ENCODE measurements around the gene EDIL3. TPM values are rescaled to one million over a fixed set of nuclear protein-coding genes. Genes with fewer than 3 reads are reported as not detected.

The EDIL3 gene
- total RNA-seq, 4 donors from 2014 or later = 5.6 to 38.9 (median 25.6) TPM

- intact Hi-C loops (cut with DNase I; ENCODE audit: low total_unique reads) (no loop called here), in situ Hi-C loops (cut with MboI; ENCODE audit: low pct_ligation_motif_present in 1 of 4, low pct_unique_long_range_greater_than_20kb in 1 of 4, low sequenced_read_pairs in 3 of 4) (no loop called here)
- Histone ChIP-seq H3K4me3 (no peak overlapping the region), H3K27me3 (no peaks in the 10 kb centered on the region), H3K27ac (no peak overlapping the region), H3K4me1 (no peaks in the 10 kb centered on the region), H3K36me3 (no peaks in the 10 kb centered on the region), H3K9me3 (no peaks in the 10 kb centered on the region)
- DNase-seq = no peak
- TF ChIP-seq, protein P1, sequence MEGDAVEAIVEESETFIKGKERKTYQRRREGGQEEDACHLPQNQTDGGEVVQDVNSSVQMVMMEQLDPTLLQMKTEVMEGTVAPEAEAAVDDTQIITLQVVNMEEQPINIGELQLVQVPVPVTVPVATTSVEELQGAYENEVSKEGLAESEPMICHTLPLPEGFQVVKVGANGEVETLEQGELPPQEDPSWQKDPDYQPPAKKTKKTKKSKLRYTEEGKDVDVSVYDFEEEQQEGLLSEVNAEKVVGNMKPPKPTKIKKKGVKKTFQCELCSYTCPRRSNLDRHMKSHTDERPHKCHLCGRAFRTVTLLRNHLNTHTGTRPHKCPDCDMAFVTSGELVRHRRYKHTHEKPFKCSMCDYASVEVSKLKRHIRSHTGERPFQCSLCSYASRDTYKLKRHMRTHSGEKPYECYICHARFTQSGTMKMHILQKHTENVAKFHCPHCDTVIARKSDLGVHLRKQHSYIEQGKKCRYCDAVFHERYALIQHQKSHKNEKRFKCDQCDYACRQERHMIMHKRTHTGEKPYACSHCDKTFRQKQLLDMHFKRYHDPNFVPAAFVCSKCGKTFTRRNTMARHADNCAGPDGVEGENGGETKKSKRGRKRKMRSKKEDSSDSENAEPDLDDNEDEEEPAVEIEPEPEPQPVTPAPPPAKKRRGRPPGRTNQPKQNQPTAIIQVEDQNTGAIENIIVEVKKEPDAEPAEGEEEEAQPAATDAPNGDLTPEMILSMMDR (IDR thresholded peaks at IDR 0.05) = no peak
- TF ChIP-seq EP300 (IDR thresholded peaks at IDR 0.05; ENCODE audit: low read depth) (no peak), POLR2A (IDR thresholded peaks at IDR 0.05) (no peak), POLR2AphosphoS5 (IDR thresholded peaks at IDR 0.05) (no peak)
- 49 to 61% methylated on average over 2 of the region's 2 CpGs for WGBS, 2 donors (ENCODE audit: low coverage in 1 of 2)
Measured at GRCh38 chr5:84058561-84058960, 326.1 kb downstream of the EDIL3 start.

- Histone ChIP-seq H3K27ac (no peak overlapping the region), H3K9me3 (no peaks in the 10 kb centered on the region), H3K36me3 (no peaks in the 10 kb centered on the region), H3K4me3 (no peak overlapping the region), H3K4me1 (no peaks in the 10 kb centered on the region), H3K27me3 (no peaks in the 10 kb centered on the region)
- TF ChIP-seq, protein P1 (IDR thresholded peaks at IDR 0.05) = no peak
- TF ChIP-seq POLR2A (IDR thresholded peaks at IDR 0.05) (no peak), EP300 (IDR thresholded peaks at IDR 0.05; ENCODE audit: low read depth) (no peak), POLR2AphosphoS5 (IDR thresholded peaks at IDR 0.05) (no peak)
- in situ Hi-C loops (cut with MboI; ENCODE audit: low pct_ligation_motif_present in 1 of 4, low pct_unique_long_range_greater_than_20kb in 1 of 4, low sequenced_read_pairs in 3 of 4) = no loop called here
- WGBS, 2 donors (ENCODE audit: low coverage in 1 of 2) = 96 to 100% methylated on average over 2 of the region's 2 CpGs
- intact Hi-C loops (cut with DNase I; ENCODE audit: low total_unique reads) = no loop called here
- no peak for DNase-seq
Measured at GRCh38 chr5:84057211-84057610, 327.5 kb downstream of the EDIL3 start.

DNA sequence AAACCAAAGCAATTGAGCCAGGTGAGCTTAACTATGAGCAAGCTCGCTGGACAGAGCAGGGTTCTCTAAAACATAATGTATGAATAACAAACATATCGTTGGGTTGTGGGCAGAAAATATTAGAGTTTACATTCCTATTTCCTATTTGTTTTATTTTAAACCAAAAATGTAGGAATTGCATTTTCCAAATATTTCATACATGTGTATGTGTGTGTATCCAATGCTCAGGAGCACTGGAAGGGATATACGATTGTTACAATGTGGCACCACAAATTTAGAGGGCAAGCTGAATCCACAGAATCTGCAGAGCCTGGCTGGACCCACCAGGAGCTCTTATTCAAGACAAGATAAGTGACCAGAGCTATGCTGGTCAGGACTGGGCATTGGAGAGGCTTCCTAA lies 338.7 kb downstream of the EDIL3 start:
- WGBS, 2 donors (ENCODE audit: low coverage in 1 of 2) = 88 to 100% methylated on average over 3 of the region's 3 CpGs
- in situ Hi-C loops (cut with MboI; ENCODE audit: low pct_ligation_motif_present in 1 of 4, low pct_unique_long_range_greater_than_20kb in 1 of 4, low sequenced_read_pairs in 3 of 4) = no loop called here

GRCh38 chr5:84036842-84037241 lies 347.8 kb downstream of the EDIL3 start:
- TF ChIP-seq POLR2A (IDR thresholded peaks at IDR 0.05) (no peak), EP300 (IDR thresholded peaks at IDR 0.05; ENCODE audit: low read depth) (no peak), POLR2AphosphoS5 (IDR thresholded peaks at IDR 0.05) (no peak)
- TF ChIP-seq, protein P1 (IDR thresholded peaks at IDR 0.05) = no peak
- Histone ChIP-seq H3K27ac (no peak overlapping the region), H3K9me3 (no peaks in the 10 kb centered on the region), H3K36me3 (no peaks in the 10 kb centered on the region), H3K27me3 (no peaks in the 10 kb centered on the region), H3K4me3 (no peak overlapping the region), H3K4me1 (no peaks in the 10 kb centered on the region)
- WGBS, 2 donors (ENCODE audit: low coverage in 1 of 2) = 94% methylated on average over 1 of the region's 1 CpG; no CpG with 5 or more reads in 1 of the 2 donors
- intact Hi-C loops (cut with DNase I; ENCODE audit: low total_unique reads) (no loop called here), in situ Hi-C loops (cut with MboI; ENCODE audit: low pct_ligation_motif_present in 1 of 4, low pct_unique_long_range_greater_than_20kb in 1 of 4, low sequenced_read_pairs in 3 of 4) (no loop called here)
- no peak for DNase-seq

More for the DNA sequence above, 338.7 kb downstream of the EDIL3 start:
- Histone ChIP-seq H3K4me1 (no peaks in the 10 kb centered on the region), H3K36me3 (no peaks in the 10 kb centered on the region), H3K27me3 (no peaks in the 10 kb centered on the region), H3K9me3 (no peaks in the 10 kb centered on the region), H3K27ac (no peak overlapping the region), H3K4me3 (no peak overlapping the region)
- TF ChIP-seq, protein P1 (IDR thresholded peaks at IDR 0.05) = no peak
- TF ChIP-seq POLR2AphosphoS5 (IDR thresholded peaks at IDR 0.05) (no peak), POLR2A (IDR thresholded peaks at IDR 0.05) (no peak), EP300 (IDR thresholded peaks at IDR 0.05; ENCODE audit: low read depth) (no peak)
- intact Hi-C loops (cut with DNase I; ENCODE audit: low total_unique reads) = no loop called here
- no peak for DNase-seq
